Measurements from ENCODE around the gene DCAF8L2. TPM values are rescaled to one million over a fixed set of nuclear protein-coding genes. Genes with fewer than 3 reads are reported as not detected.
"Not testable (repeated sequence)": the region's sequence is repeated elsewhere in the genome, so short reads cannot be mapped to it uniquely, and the experiment has no call there.

DCAF8L2 gene
- total RNA-seq, 4 donors from 2014 or later: not detected

DNA sequence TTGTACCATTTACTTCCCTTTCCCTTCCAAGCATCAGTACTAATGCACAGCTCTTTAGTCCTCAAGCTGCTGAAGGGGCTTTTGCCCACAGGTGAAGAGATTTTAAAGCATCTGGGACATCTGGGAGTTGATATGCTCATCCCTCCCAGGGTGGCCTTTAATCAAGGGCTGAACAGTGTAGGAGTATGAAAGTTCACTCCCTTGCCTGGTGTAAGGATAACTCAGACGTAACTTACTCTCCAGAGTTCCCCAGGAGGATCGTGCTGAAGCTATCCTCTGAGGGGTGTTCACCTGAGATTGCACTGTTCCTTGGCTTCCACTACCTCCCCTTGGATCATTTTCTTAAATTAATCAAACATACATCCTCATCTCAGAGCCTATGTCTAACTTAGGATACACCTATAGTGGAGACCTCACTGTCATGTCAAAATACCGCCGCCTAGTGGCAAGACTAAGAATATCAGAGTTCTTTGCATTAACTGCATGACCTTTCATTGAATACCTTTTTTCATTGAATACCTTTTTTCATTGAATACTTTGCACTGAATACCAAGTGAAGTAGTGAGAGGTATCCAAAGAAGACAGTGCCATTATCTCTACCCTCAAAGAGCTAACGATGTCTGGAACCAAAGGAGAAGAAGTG lies 93.5 kb downstream of the DCAF8L2 start:
- DNase-seq; H3K4me1 ChIP-seq; H3K36me3 ChIP-seq; H3K4me3 ChIP-seq; H3K27me3 ChIP-seq; H3K9me3 ChIP-seq; intact Hi-C loops (cut with DNase I); H3K27ac ChIP-seq: not testable (repeated sequence)
- 17 to 36% methylated on average over 4 to 5 of the region's 5 CpGs for WGBS, 2 donors
- TF ChIP-seq, protein P1, sequence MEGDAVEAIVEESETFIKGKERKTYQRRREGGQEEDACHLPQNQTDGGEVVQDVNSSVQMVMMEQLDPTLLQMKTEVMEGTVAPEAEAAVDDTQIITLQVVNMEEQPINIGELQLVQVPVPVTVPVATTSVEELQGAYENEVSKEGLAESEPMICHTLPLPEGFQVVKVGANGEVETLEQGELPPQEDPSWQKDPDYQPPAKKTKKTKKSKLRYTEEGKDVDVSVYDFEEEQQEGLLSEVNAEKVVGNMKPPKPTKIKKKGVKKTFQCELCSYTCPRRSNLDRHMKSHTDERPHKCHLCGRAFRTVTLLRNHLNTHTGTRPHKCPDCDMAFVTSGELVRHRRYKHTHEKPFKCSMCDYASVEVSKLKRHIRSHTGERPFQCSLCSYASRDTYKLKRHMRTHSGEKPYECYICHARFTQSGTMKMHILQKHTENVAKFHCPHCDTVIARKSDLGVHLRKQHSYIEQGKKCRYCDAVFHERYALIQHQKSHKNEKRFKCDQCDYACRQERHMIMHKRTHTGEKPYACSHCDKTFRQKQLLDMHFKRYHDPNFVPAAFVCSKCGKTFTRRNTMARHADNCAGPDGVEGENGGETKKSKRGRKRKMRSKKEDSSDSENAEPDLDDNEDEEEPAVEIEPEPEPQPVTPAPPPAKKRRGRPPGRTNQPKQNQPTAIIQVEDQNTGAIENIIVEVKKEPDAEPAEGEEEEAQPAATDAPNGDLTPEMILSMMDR (IDR thresholded peaks at IDR 0.05): peak in 5 of 6 experiments; percentile 19 to 50 (median 30)

DNA sequence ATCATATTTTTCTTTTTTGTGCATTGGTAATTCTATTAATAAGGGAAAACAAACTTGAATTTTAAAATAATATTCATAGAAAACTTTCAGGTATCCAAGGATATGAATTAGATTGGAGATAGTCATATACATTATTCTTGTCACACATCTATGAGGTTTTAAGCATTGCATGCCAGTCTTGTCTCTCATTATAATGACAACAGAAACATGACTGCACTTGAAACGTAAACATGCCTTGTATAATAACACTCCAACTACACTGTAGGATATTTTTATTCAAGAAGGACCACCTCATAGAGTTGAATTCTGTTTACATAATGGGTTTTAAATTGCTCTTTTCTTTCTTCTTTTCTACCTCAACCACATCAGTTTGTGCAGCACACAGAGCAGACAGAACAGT lies 104.5 kb downstream of the DCAF8L2 start:
- intact Hi-C loops (cut with DNase I): no loop called here

DNA sequence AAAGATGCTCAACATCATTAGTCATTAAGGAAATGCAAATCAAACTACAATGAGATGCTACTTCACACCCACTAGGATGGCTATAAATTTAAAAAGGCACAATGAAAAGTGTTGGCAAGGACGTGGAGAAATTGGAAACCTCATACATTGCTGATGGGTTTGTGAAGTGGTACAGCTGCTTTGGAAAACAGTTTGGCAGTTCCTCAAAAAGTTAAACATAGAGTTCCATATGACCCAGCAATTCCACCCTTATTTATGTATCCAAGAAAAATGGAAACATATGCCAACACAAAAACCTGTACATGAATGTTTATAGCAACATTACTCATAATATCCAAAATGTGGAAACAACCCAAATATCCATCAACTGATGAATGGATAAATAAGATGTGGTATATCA lies 116.4 kb downstream of the DCAF8L2 start:
- TF ChIP-seq, protein P1 (IDR thresholded peaks at IDR 0.05): no peak
- no peak for TF ChIP-seq POLR2A (IDR thresholded peaks at IDR 0.05)
- Histone ChIP-seq H3K4me3 (no peak overlapping the region), H3K36me3 (no peaks in the 10 kb centered on the region), H3K27ac (no peak overlapping the region), H3K9me3 (no peaks in the 10 kb centered on the region), H3K27me3 (no peaks in the 10 kb centered on the region), H3K4me1 (no peaks in the 10 kb centered on the region)
- DNase-seq: no peak
- intact Hi-C loops (cut with DNase I): no loop called here
- WGBS, 2 donors: 4 to 31% methylated on average over 1 of the region's 1 CpG

More for the DNA sequence above, 104.5 kb downstream of the DCAF8L2 start:
- 50 to 63% methylated on average over 1 of the region's 1 CpG for WGBS, 2 donors
- H3K27ac ChIP-seq: no peak overlapping the region
- H3K27me3 ChIP-seq: no peaks in the 10 kb centered on the region
- DNase-seq: no peak
- H3K4me1 ChIP-seq: no peaks in the 10 kb centered on the region
- no peak overlapping the region for H3K4me3 ChIP-seq
- H3K9me3 ChIP-seq: no peaks in the 10 kb centered on the region
- TF ChIP-seq, protein P1 (IDR thresholded peaks at IDR 0.05): no peak
- TF ChIP-seq POLR2A (IDR thresholded peaks at IDR 0.05): no peak
- no peaks in the 10 kb centered on the region for H3K36me3 ChIP-seq

DNA sequence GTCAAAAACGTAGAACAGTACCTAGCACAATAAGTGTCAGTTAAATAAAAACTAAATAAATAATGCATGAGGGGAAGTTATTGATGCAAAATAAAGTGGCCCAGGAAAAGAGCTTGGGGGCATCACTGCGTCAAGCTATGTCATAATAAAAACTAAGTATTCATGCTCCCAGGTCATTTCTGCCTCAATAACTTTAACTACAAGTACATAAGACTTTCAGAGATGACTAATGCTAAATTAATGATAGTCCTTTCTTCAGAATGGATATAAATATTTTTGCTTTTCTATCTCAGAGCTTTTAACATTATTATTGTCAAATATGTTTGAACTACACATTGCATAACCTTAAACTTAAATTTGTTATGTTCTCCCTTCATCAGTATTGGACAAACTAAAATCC lies 125.5 kb downstream of the DCAF8L2 start:
- TF ChIP-seq, protein P1 (IDR thresholded peaks at IDR 0.05): no peak
- TF ChIP-seq POLR2A (IDR thresholded peaks at IDR 0.05): no peak
- DNase-seq: no peak
- Histone ChIP-seq H3K36me3 (no peaks in the 10 kb centered on the region), H3K9me3 (no peaks in the 10 kb centered on the region), H3K4me1 (no peaks in the 10 kb centered on the region), H3K27ac (no peak overlapping the region), H3K27me3 (no peaks in the 10 kb centered on the region), H3K4me3 (no peak overlapping the region)
- intact Hi-C loops (cut with DNase I): no loop called here
- 23 to 42% methylated on average over 2 of the region's 2 CpGs for WGBS, 2 donors

DNA sequence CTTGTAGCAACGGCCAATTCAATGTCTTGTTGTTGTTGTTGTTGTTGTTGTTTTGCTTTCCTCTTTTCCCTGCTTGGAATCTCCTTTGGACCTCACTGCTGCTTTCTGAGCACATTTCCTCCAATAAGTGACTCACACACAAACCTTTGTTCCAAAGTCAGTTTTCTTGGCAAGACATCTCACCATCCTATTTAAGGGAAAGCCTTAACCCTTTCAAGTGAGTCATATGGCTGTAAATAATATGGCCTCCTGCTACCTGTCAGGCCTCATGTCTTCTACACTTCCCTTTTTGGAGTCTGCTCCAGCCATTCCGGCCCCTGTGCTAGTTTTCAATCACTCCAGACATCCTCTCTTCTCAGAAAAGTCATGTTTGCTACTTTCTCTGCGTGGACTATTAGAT lies 138.1 kb downstream of the DCAF8L2 start:
- no peak for DNase-seq
- TF ChIP-seq POLR2A (IDR thresholded peaks at IDR 0.05): no peak
- TF ChIP-seq, protein P1 (IDR thresholded peaks at IDR 0.05): no peak
- Histone ChIP-seq H3K9me3 (no peaks in the 10 kb centered on the region), H3K27me3 (no peaks in the 10 kb centered on the region), H3K4me1 (no peaks in the 10 kb centered on the region), H3K36me3 (no peaks in the 10 kb centered on the region), H3K4me3 (no peak overlapping the region), H3K27ac (no peak overlapping the region)
- intact Hi-C loops (cut with DNase I): no loop called here
- 20 to 49% methylated on average over 3 of the region's 3 CpGs for WGBS, 2 donors

Data from esophagus squamous epithelium (tissue), 5 donors.